SK-N-MC (cell line): Measurements from ENCODE around the gene MAPK8IP3.

ENCODE experiments used
- DNase-seq: peaks from one replicate; pipeline ENCODE4 v3.0.0-alpha.2; 2011; ENCODE audit warnings: low read depth, low spot score
- H3K27ac ChIP-seq: fragments of 200-600 bp; sonication (generic); 2 replicates; pipeline ENCODE4 v1.5.1; 2016; ENCODE audit warnings: mixed run types
- H3K36me3 ChIP-seq: fragments of 200-600 bp; sonication (generic); 2 replicates; pipeline ENCODE4 v1.6.1; 2017; ENCODE audit warnings: antibody characterized with exemption, low read length, mixed read lengths; ENCODE audit not compliant: insufficient read depth
- H3K4me3 ChIP-seq: fragments of 200-600 bp; sonication (generic); 2 replicates; pipeline ENCODE4 v1.5.1; 2016
- H3K9ac ChIP-seq: fragments of 200-600 bp; sonication (generic); 2 replicates; pipeline ENCODE4 v1.8.0; 2017; ENCODE audit warnings: mixed run types, mixed read lengths; ENCODE audit not compliant: insufficient read length
- H3K9me3 ChIP-seq: fragments of 200-600 bp; sonication (generic); 2 replicates; pipeline ENCODE4 v1.6.1; 2017; ENCODE audit warnings: low read depth, mild to moderate bottlenecking, antibody characterized with exemption, low read length, moderate library complexity, mixed read lengths
- EZH2 ChIP-seq: fragments of 200-600 bp; sonication (generic); IDR thresholded peaks from one replicate; pipeline ENCODE4 v1.6.1; 2017; ENCODE audit warnings: antibody characterized with exemption
- FOXP2 ChIP-seq: optimal IDR thresholded peaks from 2 replicates; pipeline ENCODE3; 2011; ENCODE audit warnings: mild to moderate bottlenecking, moderate library complexity; ENCODE audit not compliant: insufficient read depth; ENCODE audit errors: extremely low read length, control extremely low read depth
- POLR2AphosphoS5 ChIP-seq: IDR thresholded peaks from 2 replicates; pipeline ENCODE4 v1.6.1; 2012; ENCODE audit warnings: mild to moderate bottlenecking, low read depth, low read length, borderline replicate concordance

MAPK8IP3 gene

GRCh38 chr16:1667916-1668315, 38.1 kb upstream of the MAPK8IP3 start:
- DNase-seq = no peak
- no peak overlapping the region for H3K4me3 ChIP-seq

GRCh38 chr16:1668612-1669319, 37.2 kb upstream of the MAPK8IP3 start:
- no peak overlapping the region for H3K27ac ChIP-seq
- H3K9ac ChIP-seq = no peak overlapping the region
- H3K36me3 ChIP-seq = peaks cover 77% of the 10 kb centered on the region; the same call in 1 of the 2 replicates
- TF ChIP-seq POLR2AphosphoS5 (no peak), FOXP2 (no peak), EZH2 (no peak)
- DNase-seq = no peak
- H3K4me3 ChIP-seq = no peak overlapping the region
- H3K9me3 ChIP-seq = no peaks in the 10 kb centered on the region

More at GRCh38 chr16:1667916-1668315, 38.1 kb upstream of the MAPK8IP3 start:
- no peak overlapping the region for H3K9ac ChIP-seq
- peaks cover 82% of the 10 kb centered on the region; the same call in 1 of the 2 replicates for H3K36me3 ChIP-seq
- no peak for TF ChIP-seq POLR2AphosphoS5
- TF ChIP-seq FOXP2 = no peak
- TF ChIP-seq EZH2 = no peak
- H3K27ac ChIP-seq = no peak overlapping the region
- H3K9me3 ChIP-seq = no peaks in the 10 kb centered on the region

- no peaks in the 10 kb centered on the region for H3K9me3 ChIP-seq
- no peak for TF ChIP-seq POLR2AphosphoS5
- TF ChIP-seq EZH2 = no peak
- TF ChIP-seq FOXP2 = no peak
- no peak for DNase-seq
- no peak overlapping the region for H3K4me3 ChIP-seq
- H3K9ac ChIP-seq = no peak overlapping the region
- H3K36me3 ChIP-seq = peaks cover 81% of the 10 kb centered on the region; the same call in 1 of the 2 replicates
- no peak overlapping the region for H3K27ac ChIP-seq
Observed at GRCh38 chr16:1669698-1670097, 36.3 kb upstream of the MAPK8IP3 start.

- no peak for TF ChIP-seq EZH2
- no peak for TF ChIP-seq FOXP2
- no peak for TF ChIP-seq POLR2AphosphoS5
- no peak overlapping the region for H3K27ac ChIP-seq
- no peak for DNase-seq
- peaks cover 80% of the 10 kb centered on the region; the same call in 1 of the 2 replicates for H3K36me3 ChIP-seq
- no peak overlapping the region for H3K9ac ChIP-seq
- H3K9me3 ChIP-seq = no peaks in the 10 kb centered on the region
- no peak overlapping the region for H3K4me3 ChIP-seq
Observed at GRCh38 chr16:1670371-1670770, 35.6 kb upstream of the MAPK8IP3 start.

GRCh38 chr16:1670866-1671265, 35.1 kb upstream of the MAPK8IP3 start:
- Histone ChIP-seq H3K4me3 (no peak overlapping the region), H3K36me3 (peaks cover 76% of the 10 kb centered on the region; the same call in 1 of the 2 replicates), H3K9ac (no peak overlapping the region), H3K9me3 (no peaks in the 10 kb centered on the region), H3K27ac (no peak overlapping the region)
- no peak for TF ChIP-seq POLR2AphosphoS5
- TF ChIP-seq FOXP2 = no peak
- no peak for TF ChIP-seq EZH2
- DNase-seq = no peak

- Histone ChIP-seq H3K36me3 (peaks cover 49% of the 10 kb centered on the region; the same call in 1 of the 2 replicates), H3K4me3 (no peak overlapping the region), H3K9me3 (no peaks in the 10 kb centered on the region), H3K9ac (no peak overlapping the region), H3K27ac (no peak overlapping the region)
- DNase-seq = no peak
- no peak for TF ChIP-seq EZH2
- TF ChIP-seq POLR2AphosphoS5 = no peak
- no peak for TF ChIP-seq FOXP2
Observed at GRCh38 chr16:1673424-1674151, 32.4 kb upstream of the MAPK8IP3 start.

GRCh38 chr16:1674306-1674705, 31.7 kb upstream of the MAPK8IP3 start:
- Histone ChIP-seq H3K9ac (no peak overlapping the region), H3K9me3 (no peaks in the 10 kb centered on the region), H3K4me3 (no peak overlapping the region), H3K36me3 (peaks cover 42% of the 10 kb centered on the region; the same call in 1 of the 2 replicates), H3K27ac (no peak overlapping the region)
- TF ChIP-seq FOXP2 (no peak), POLR2AphosphoS5 (no peak), EZH2 (no peak)
- no peak for DNase-seq

- H3K4me3 ChIP-seq = no peak overlapping the region
- DNase-seq = no peak
- H3K36me3 ChIP-seq = peaks cover 36% of the 10 kb centered on the region; the same call in 1 of the 2 replicates
- TF ChIP-seq FOXP2 (no peak), EZH2 (no peak), POLR2AphosphoS5 (no peak)
- no peak overlapping the region for H3K9ac ChIP-seq
- H3K27ac ChIP-seq = no peak overlapping the region
- H3K9me3 ChIP-seq = no peaks in the 10 kb centered on the region
Observed at GRCh38 chr16:1674751-1675664, 31.0 kb upstream of the MAPK8IP3 start.
